Left forelimb (tissue), 1 donor: ENCODE results near the gene HECW1.

ENCODE experiments used
- DNase-seq: peaks from one replicate; pipeline ENCODE4 v3.0.0-alpha.2; 2018; ENCODE audit warnings: low spot score

HECW1 gene

GRCh38 chr7:43377196-43377960 lies 264.9 kb downstream of the HECW1 start:
- no peak for DNase-seq

GRCh38 chr7:43379210-43379609 lies 266.8 kb downstream of the HECW1 start:
- no peak for DNase-seq

- no peak for DNase-seq
Measured at GRCh38 chr7:43384616-43385308, 272.3 kb downstream of the HECW1 start.

DNA sequence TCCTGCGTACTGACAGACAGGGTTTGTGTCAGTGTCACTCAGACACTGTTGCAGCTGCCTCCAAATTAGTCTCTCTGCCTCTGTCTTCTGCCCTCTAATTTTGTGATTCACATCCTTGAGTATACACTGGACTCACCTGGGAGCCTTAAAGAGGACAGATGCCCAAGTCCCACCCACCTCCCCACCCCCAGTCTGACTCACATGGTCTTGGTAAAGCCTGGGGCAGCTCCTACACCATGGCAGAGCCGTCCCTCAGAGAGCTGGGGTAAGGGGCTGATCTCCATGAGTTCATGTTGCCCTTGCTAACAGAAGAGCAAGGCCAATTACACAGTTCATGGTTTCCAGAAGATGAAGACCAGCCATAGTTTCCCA lies 272.8 kb downstream of the HECW1 start:
- DNase-seq: no peak

DNA sequence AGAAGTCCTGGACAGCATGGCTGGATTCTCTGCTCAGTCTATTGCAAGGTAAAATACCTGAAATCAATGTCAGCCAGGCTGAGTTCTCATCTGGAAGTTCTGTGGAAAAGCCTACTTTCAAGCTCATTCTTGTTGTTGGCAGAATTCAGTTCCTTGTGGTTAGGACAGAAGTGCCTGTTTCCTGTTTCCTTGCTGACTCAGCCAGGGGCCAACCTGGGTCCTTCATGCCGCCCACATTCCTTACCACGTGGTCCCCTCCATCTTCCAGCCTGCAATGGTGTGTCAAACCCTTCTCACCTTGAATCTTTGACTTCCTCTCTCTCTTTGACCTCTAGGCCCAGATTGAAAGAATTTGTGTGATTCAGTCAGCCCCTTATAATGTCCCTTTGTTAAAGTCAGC lies 273.4 kb downstream of the HECW1 start:
- no peak for DNase-seq

- no peak for DNase-seq
Measured at GRCh38 chr7:43387932-43388331, 275.5 kb downstream of the HECW1 start.

- DNase-seq: no peak
Measured at GRCh38 chr7:43390576-43390975, 278.1 kb downstream of the HECW1 start.

GRCh38 chr7:43391518-43391917 lies 279.1 kb downstream of the HECW1 start:
- no peak for DNase-seq

DNA sequence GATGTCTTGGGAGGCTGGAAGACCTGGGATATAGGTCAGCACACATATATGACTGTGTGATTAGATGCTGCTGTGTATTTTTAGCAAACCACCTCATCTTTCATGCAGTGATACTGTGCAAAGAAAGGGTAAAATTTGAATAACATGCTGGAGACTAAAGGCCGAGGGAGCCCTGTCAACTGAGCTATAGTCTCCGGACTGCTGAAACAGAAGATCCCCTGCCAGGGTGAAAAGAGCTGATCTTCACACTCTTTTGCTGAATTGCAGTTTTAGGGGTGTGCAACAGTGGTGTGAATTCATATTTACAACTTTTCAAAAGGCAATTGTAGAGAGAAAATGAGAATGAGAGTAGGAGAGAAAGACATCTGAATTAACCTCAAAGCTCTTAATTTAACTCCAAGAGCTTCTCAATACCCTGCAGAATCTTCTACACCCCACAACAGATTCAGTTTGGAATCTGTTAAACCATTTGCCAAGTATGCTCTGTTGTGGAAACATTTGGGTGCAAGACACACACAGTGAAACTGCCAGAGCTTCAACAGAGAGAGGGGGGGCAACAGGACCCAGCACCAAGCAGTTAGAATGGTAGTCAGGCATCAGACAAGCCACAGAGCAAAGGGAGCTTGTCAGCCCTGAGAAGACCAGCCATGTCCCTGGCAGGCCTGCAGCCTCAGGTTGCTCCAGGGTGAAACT lies 280.3 kb downstream of the HECW1 start:
- no peak for DNase-seq

DNA sequence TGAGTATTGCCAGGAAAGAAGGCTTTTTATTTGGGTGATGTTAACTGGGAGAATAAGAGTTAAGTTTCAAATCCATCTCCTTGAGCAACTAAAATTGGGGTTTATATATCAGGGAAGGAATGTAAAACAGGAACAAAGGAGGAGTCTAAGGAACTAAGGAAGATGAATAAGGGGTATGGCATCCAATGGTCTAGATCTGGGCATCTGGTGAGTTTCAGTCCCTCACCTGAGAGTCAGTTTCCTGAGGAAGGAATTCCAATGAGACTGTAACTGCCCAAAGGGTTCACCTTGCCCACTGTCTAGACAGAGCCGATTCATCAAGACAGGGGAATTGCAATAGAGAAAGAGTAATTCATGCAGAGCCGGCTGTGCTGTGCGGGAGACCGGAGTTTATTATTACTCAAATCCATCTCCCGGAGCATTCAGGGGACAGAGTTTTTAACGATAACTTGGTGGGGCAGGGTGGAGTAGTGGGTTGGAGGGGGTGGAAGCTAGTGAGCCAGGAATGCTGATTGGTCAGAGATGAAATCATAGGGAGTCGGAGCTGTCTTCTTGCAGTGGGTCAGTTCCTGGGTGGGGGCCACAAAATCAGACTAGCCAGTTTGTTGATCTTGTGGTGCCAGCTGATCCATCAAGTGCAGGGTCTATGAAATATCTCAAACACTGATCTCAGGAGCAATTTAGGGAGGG lies 282.1 kb downstream of the HECW1 start:
- DNase-seq: no peak

DNA sequence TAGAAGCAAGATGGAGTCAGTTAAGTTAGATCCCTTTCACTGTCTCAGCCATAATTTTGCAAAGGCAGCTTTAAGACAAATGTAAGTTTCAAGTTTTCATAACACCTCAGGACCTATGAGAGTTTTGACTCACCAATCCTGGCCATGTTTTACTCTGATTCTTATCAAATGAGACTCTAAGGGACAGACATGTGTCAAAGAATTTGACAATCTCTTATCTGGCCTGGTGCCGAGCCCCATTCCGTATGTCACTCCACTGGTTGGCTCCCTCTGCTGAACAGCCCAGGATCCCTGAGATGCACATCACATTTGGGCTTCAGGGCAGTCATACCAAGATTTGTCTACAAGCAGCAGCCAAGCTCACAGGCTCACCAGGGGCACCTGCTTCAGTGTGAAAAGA lies 282.9 kb downstream of the HECW1 start:
- DNase-seq: no peak

- DNase-seq: no peak
Measured at GRCh38 chr7:43396187-43396740, 283.8 kb downstream of the HECW1 start.

GRCh38 chr7:43398831-43399230 lies 286.4 kb downstream of the HECW1 start:
- DNase-seq: no peak

DNA sequence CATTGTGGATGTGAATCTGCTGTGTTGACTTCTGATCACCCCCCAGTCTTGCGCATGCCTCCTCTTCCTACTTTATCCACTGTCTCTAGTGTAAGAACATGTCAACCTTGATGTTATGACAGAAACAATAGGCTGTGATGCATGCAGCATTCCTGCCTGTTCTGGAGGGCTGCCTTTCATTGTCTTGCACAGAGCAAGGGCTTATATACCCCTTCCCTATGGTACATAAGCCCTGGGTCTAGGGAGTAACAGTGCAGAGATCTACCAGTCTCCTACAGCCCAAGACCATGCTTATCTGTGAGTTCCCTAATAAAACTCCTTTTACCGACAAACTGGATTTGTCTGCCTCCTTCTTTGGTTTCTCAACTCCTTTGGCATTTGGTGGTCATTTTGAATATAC lies 293.5 kb downstream of the HECW1 start:
- no peak for DNase-seq

GRCh38 chr7:43406961-43407360 lies 294.5 kb downstream of the HECW1 start:
- DNase-seq: no peak

- DNase-seq: no peak
Measured at GRCh38 chr7:43408981-43409380, 296.5 kb downstream of the HECW1 start.

DNA sequence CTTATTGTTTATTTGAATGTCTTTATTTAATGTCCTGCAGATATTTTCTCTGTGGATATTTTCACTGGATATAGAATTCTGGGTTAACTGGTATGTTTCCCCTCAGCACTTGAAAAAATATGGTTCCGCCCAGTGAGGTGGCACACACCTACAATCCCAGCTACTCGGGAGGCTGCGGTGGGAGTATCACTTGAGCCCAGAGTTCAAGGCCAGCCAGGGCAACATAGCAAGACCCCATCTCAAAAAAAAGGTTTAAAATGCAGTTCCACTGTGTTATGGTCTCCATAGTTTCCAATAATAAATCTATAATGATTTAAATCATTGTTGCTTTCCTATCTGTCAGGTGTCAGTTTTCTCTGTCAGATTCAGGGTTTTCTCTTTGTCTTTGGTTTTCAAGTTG lies 305.0 kb downstream of the HECW1 start:
- no peak for DNase-seq

DNA sequence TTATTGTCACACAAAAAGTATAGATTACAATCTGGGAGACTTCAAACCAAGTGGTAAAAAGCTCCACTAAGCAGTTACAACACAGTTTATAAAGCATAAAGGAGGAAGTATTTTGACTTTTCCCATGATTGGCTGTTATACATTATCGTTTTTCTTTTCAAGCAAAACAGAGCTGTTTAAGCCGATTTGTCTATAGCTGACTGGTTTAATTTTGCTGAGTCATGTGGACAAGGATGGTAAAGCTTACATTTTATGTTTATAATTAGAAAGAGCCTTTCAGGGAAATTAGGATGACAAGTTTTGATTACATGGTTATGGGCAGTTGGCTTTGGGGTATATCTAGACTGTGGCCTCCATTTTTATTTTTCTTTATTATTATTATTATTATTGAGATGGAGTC lies 318.0 kb downstream of the HECW1 start:
- DNase-seq: no peak

DNA sequence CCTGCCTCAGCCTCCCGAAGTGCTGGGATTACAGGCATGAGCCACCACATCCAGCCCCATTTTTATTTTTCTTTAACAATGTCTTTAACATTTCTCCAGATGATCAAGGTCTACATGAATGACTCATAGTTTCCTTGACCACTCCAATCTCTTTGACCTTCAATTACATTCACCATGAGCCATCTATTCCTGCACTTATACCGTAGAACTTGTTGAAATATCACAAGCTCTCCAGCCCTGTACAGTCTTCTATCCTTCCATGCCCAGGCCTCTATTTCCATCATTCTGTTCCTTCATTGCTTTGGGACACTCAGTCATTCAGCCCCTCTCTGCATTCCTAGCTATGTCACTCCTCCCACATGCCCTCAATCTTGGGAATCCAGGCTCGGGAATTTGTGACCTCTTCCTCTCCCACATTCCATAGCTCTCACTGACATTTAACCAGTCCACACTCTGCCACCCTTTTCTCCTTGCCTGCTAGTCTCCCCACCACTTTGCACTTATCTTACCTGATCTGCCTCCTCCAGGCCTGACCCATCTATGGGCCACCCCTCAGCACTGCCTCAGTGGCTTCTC lies 318.7 kb downstream of the HECW1 start:
- DNase-seq: no peak

GRCh38 chr7:43433639-43434038 lies 321.2 kb downstream of the HECW1 start:
- no peak for DNase-seq

- DNase-seq: no peak
Measured at GRCh38 chr7:43437001-43437400, 324.6 kb downstream of the HECW1 start.

GRCh38 chr7:43438897-43439479 lies 326.5 kb downstream of the HECW1 start:
- no peak for DNase-seq
